Activated CD8-positive, alpha-beta memory T cell treated with anti-CD3 and anti-CD28 coated beads for 48 hours (primary cell): Measurements from ENCODE around the gene HAPSTR1.

Experiments
- DNase-seq, 3 experiments: peaks; one replicate each; pipeline ENCODE4 v3.0.0-alpha.2; 2020; ENCODE audit warnings: low read depth in 2 of 3, low spot score in 2 of 3

HAPSTR1 gene

GRCh38 chr16:9122342-9122741 lies 30.9 kb downstream of the HAPSTR1 start:
- no peak for DNase-seq

- no peak for DNase-seq
Measured at GRCh38 chr16:9122969-9123368, 31.5 kb downstream of the HAPSTR1 start.

- DNase-seq, result no peak
Measured at GRCh38 chr16:9123401-9123800, 32.0 kb downstream of the HAPSTR1 start.

- DNase-seq, result no peak
Measured at GRCh38 chr16:9123871-9124270, 32.4 kb downstream of the HAPSTR1 start.

- DNase-seq, result no peak
Measured at GRCh38 chr16:9124444-9124843, 33.0 kb downstream of the HAPSTR1 start.

- no peak for DNase-seq
Measured at GRCh38 chr16:9124908-9125584, 33.6 kb downstream of the HAPSTR1 start.

GRCh38 chr16:9125658-9126505 lies 34.4 kb downstream of the HAPSTR1 start:
- DNase-seq, result no peak

GRCh38 chr16:9126609-9127008 lies 35.2 kb downstream of the HAPSTR1 start:
- no peak for DNase-seq

- no peak for DNase-seq
Measured at GRCh38 chr16:9128346-9129342, 37.2 kb downstream of the HAPSTR1 start.

GRCh38 chr16:9134306-9134705 lies 42.9 kb downstream of the HAPSTR1 start:
- no peak for DNase-seq

GRCh38 chr16:9134739-9135138 lies 43.3 kb downstream of the HAPSTR1 start:
- DNase-seq, result peak in 1 of 3 experiments; percentile 40

- no peak for DNase-seq
Measured at GRCh38 chr16:9135797-9136196, 44.4 kb downstream of the HAPSTR1 start.

- no peak for DNase-seq
Measured at GRCh38 chr16:9136596-9136995, 45.2 kb downstream of the HAPSTR1 start.

GRCh38 chr16:9138021-9138680 lies 46.7 kb downstream of the HAPSTR1 start:
- DNase-seq, result no peak

GRCh38 chr16:9138731-9139501 lies 47.5 kb downstream of the HAPSTR1 start:
- DNase-seq, result peak in 2 of 3 experiments; percentile 44 to 61

GRCh38 chr16:9139965-9140364 lies 48.5 kb downstream of the HAPSTR1 start:
- DNase-seq, result no peak
